Endodermal cell (in vitro differentiated cells): ENCODE results near the gene GPATCH1. TPM values are rescaled to one million over a fixed set of nuclear protein-coding genes. Genes with fewer than 3 reads are reported as not detected.
A peak's percentile ranks its signal among the peaks of the same experiment; 100 is the strongest.

Source experiments
- DNase-seq: peaks from one replicate; pipeline ENCODE4 v3.0.0-alpha.2; 2017
- H3K27ac ChIP-seq: 2 replicates; pipeline ENCODE4 v1.5.1; 2013; ENCODE audit warnings: mild to moderate bottlenecking, low read depth, low read length, moderate library complexity
- H3K27me3 ChIP-seq: 2 replicates; pipeline ENCODE4 v1.6.1; 2013; ENCODE audit warnings: mild to moderate bottlenecking, low read length, moderate library complexity; ENCODE audit not compliant: insufficient read depth, control insufficient read depth, poor library complexity, severe bottlenecking
- H3K36me3 ChIP-seq: 2 replicates; pipeline ENCODE4 v1.7.0; 2013; ENCODE audit warnings: mild to moderate bottlenecking, low read length, moderate library complexity; ENCODE audit not compliant: control insufficient read depth, insufficient read depth
- H3K4me1 ChIP-seq: one replicate; pipeline ENCODE4 v1.7.0; 2013; ENCODE audit warnings: low read length; ENCODE audit not compliant: control insufficient read depth, insufficient read depth
- H3K4me3 ChIP-seq: 2 replicates; pipeline ENCODE4 v1.5.1; 2013; ENCODE audit warnings: mild to moderate bottlenecking, low read length, moderate library complexity
- H3K9ac ChIP-seq: 2 replicates; pipeline ENCODE4 v1.6.1; 2013; ENCODE audit warnings: mild to moderate bottlenecking, low read length, moderate library complexity; ENCODE audit not compliant: poor library complexity, severe bottlenecking; ENCODE audit errors: extremely low read depth
- H3K9me3 ChIP-seq: 2 replicates; pipeline ENCODE4 v1.6.1; 2013; ENCODE audit warnings: mild to moderate bottlenecking, low read length, moderate library complexity; ENCODE audit not compliant: control insufficient read depth
- H3K27ac Mint-ChIP-seq: 2 replicates; pipeline ENCODE4 v1.8.0; 2020; ENCODE audit warnings: mixed read lengths
- H3K27me3 Mint-ChIP-seq: 2 replicates; pipeline ENCODE4 v1.8.0; 2021; ENCODE audit warnings: mild to moderate bottlenecking, mixed read lengths; ENCODE audit not compliant: insufficient read depth
- H3K36me3 Mint-ChIP-seq: 2 replicates; pipeline ENCODE4 v1.8.0; 2020; ENCODE audit warnings: low read depth, mixed read lengths
- H3K4me1 Mint-ChIP-seq: 2 replicates; pipeline ENCODE4 v1.8.0; 2020; ENCODE audit warnings: mixed read lengths
- H3K4me3 Mint-ChIP-seq: 2 replicates; pipeline ENCODE4 v1.8.0; 2020; ENCODE audit warnings: mild to moderate bottlenecking, moderate library complexity, mixed read lengths
- H3K9me3 Mint-ChIP-seq: 2 replicates; pipeline ENCODE4 v1.8.0; 2020; ENCODE audit warnings: mild to moderate bottlenecking, mixed read lengths
- CTCF ChIP-seq: fragments of 200-600 bp; sonication (generic); conservative IDR thresholded peaks from 2 replicates; pipeline ENCODE4 v1.5.0; 2021; ENCODE audit warnings: antibody characterized with exemption, mild to moderate bottlenecking
- WGBS, 2 experiments: methylation state at CpG; one replicate each; pipeline versions ENCODE4 v1.1.5 to v1.1.7; 2013; ENCODE audit warnings: missing lambda C conversion rate in 2 of 2, mixed read lengths in 1 of 2; ENCODE audit not compliant: insufficient coverage in 1 of 2, insufficient read length in 1 of 2; 5-methylcytosine and 5-hydroxymethylcytosine counted together
- total RNA-seq, 2 donors: library from RNA; stranded (reverse); fragmentation: NEBNext Ultra II Directional in 1 of 2; extraction: Animal tissue kit (Norgen Biotek cat#: 25700) in 1 of 2; gene quantifications; 2 replicates in 1 of 2; 3 replicates in 1 of 2; pipeline ENCODE4 v1.2.1, GENCODE V29; 2021

GPATCH1 gene
- total RNA-seq, 2 donors from 2014 or later, result 10.1 to 11.2 TPM

DNA sequence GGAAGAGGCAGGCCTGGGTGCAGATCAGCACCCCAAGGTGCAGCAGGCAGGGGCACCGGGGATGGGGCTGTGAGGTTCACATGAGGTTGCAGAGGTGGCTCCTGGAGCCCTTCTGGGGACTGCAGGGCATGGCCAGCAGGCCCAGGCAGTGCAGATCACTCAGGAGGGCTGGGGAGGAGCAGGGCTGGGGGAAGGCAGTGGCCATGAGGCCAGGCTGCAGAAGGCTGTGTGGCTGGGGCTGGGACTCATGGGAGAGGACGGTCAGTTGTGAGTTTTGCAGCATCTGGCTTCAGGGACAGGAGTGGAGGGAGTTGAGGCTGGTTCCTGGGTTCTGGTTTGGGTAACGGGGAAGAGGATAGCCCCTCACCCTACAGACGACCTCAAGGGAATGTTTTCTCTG lies 58.2 kb downstream of the GPATCH1 start:
- no peak overlapping the region for H3K9ac ChIP-seq
- H3K9me3 Mint-ChIP-seq, result no peaks in the 10 kb centered on the region
- DNase-seq, result no peak

DNA sequence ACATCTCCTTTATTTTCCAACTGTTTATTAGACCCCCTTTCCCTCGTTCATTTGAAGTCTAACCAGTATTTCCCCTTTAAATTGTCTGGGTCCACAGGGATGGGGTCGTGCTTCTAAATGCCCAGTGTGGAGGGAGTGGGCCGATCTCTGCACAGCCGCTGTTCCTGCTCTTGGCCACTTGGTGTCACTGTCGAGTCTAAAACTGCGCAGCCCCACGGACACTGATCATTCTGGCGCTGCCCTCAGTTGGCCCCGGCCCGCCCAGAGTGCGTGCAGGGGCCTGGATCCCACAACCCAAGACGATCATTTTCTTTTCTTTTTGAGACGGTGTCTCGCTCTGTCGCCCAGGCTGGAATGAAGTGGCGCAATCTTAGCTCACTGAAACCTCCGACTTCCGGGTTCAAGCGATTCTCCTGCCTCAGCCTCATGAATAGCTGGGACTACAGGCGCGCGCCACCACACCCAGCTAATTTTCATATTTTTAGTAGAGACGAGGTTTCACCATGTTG lies 63.0 kb downstream of the GPATCH1 start:
- no peak overlapping the region for H3K9ac ChIP-seq
- Mint-ChIP-seq H3K27ac (no peak overlapping the region), H3K4me3 (no peak overlapping the region), H3K9me3 (no peaks in the 10 kb centered on the region), H3K4me1 (peaks cover 6% of the 10 kb centered on the region), H3K27me3 (peaks cover 3% of the 10 kb centered on the region), H3K36me3 (no peaks in the 10 kb centered on the region)
- TF ChIP-seq CTCF, result peak; percentile 93
- H3K36me3 ChIP-seq, result no peaks in the 10 kb centered on the region
- no peaks in the 10 kb centered on the region for H3K9me3 ChIP-seq
- no peak overlapping the region for H3K27ac ChIP-seq
- no peak overlapping the region for H3K4me3 ChIP-seq
- no peaks in the 10 kb centered on the region for H3K27me3 ChIP-seq
- no peaks in the 10 kb centered on the region for H3K4me1 ChIP-seq
- DNase-seq, result peak; percentile 86
- WGBS, 2 experiments, result 42 to 45% methylated on average over 21 to 23 of the region's 23 CpGs

More for the DNA sequence above, 58.2 kb downstream of the GPATCH1 start:
- WGBS, 2 experiments, result 88 to 93% methylated on average over 2 to 4 of the region's 4 CpGs
- peaks cover 3% of the 10 kb centered on the region for H3K27me3 Mint-ChIP-seq
- Histone ChIP-seq H3K36me3 (no peaks in the 10 kb centered on the region), H3K4me3 (no peak overlapping the region), H3K27me3 (no peaks in the 10 kb centered on the region), H3K9me3 (no peaks in the 10 kb centered on the region), H3K4me1 (no peaks in the 10 kb centered on the region), H3K27ac (no peak overlapping the region)
- H3K27ac Mint-ChIP-seq, result peak overlapping the region; percentile 33
- TF ChIP-seq CTCF, result no peak
- no peak overlapping the region for H3K4me3 Mint-ChIP-seq
- no peaks in the 10 kb centered on the region for H3K36me3 Mint-ChIP-seq
- peaks cover 6% of the 10 kb centered on the region for H3K4me1 Mint-ChIP-seq

- no peak for TF ChIP-seq CTCF
- no peak overlapping the region for H3K4me3 Mint-ChIP-seq
- DNase-seq, result no peak
- H3K27me3 Mint-ChIP-seq, result peaks cover 3% of the 10 kb centered on the region
- H3K36me3 ChIP-seq, result no peaks in the 10 kb centered on the region
- H3K9me3 Mint-ChIP-seq, result no peaks in the 10 kb centered on the region
- no peak overlapping the region for H3K9ac ChIP-seq
- no peaks in the 10 kb centered on the region for H3K4me1 ChIP-seq
- H3K27me3 ChIP-seq, result no peaks in the 10 kb centered on the region
- no peaks in the 10 kb centered on the region for H3K4me1 Mint-ChIP-seq
- H3K27ac Mint-ChIP-seq, result no peak overlapping the region
- H3K4me3 ChIP-seq, result no peak overlapping the region
- H3K9me3 ChIP-seq, result no peaks in the 10 kb centered on the region
- 85 to 96% methylated on average over 6 to 9 of the region's 9 CpGs for WGBS, 2 experiments
- H3K27ac ChIP-seq, result no peak overlapping the region
- H3K36me3 Mint-ChIP-seq, result no peaks in the 10 kb centered on the region
These were observed 65.2 kb downstream of the GPATCH1 start for GRCh38 chr19:33146209-33146608.
